Neural progenitor cell (in vitro differentiated cells): Measurements from ENCODE around the gene CNOT1. TPM values are rescaled to one million over a fixed set of nuclear protein-coding genes. Genes with fewer than 3 reads are reported as not detected.

ENCODE experiments used
- DNase-seq: peaks from one replicate; pipeline ENCODE4 v3.0.0-alpha.2; 2016; ENCODE audit warnings: low spot score
- H2AFZ ChIP-seq: fragments of 200-600 bp; sonication (generic); replicated peaks from 2 replicates; pipeline ENCODE4 v1.6.1; 2016; ENCODE audit warnings: antibody characterized with exemption
- H3F3A ChIP-seq: fragments of 200-600 bp; sonication (generic); 2 replicates; pipeline ENCODE4 v1.6.1; 2016; ENCODE audit warnings: antibody characterized with exemption, low read depth
- H3K27ac ChIP-seq: fragments of 200-600 bp; sonication (generic); 2 replicates; pipeline ENCODE4 v1.5.1; 2016; ENCODE audit warnings: mild to moderate bottlenecking
- H3K27me3 ChIP-seq: fragments of 200-600 bp; sonication (generic); 2 replicates; pipeline ENCODE4 v1.6.1; 2016; ENCODE audit warnings: mild to moderate bottlenecking, moderate library complexity
- H3K36me3 ChIP-seq: fragments of 200-600 bp; sonication (generic); 2 replicates; pipeline ENCODE4 v1.5.1; 2016
- H3K4me1 ChIP-seq: fragments of 200-600 bp; sonication (generic); 2 replicates; pipeline ENCODE4 v1.6.1; 2016; ENCODE audit warnings: mixed run types
- H3K4me2 ChIP-seq: fragments of 200-600 bp; sonication (generic); 2 replicates; pipeline ENCODE4 v1.6.1; 2016
- H3K4me3 ChIP-seq: fragments of 200-600 bp; sonication (generic); 2 replicates; pipeline ENCODE4 v1.5.1; 2016
- H3K79me2 ChIP-seq: fragments of 200-600 bp; sonication (generic); 2 replicates; pipeline ENCODE4 v1.6.1; 2016; ENCODE audit warnings: low read depth
- H3K9ac ChIP-seq: fragments of 200-600 bp; sonication (generic); 2 replicates; pipeline ENCODE4 v1.6.1; 2016
- H3K9me3 ChIP-seq: fragments of 200-600 bp; sonication (generic); 2 replicates; pipeline ENCODE4 v1.5.1; 2016; ENCODE audit warnings: low read depth
- H4K20me1 ChIP-seq: fragments of 200-600 bp; sonication (generic); 2 replicates; pipeline ENCODE4 v1.6.1; 2016; ENCODE audit warnings: low read depth
- H3K27ac Mint-ChIP-seq: 3 replicates; pipeline ENCODE4 v1.8.0; 2021; ENCODE audit warnings: mixed read lengths
- H3K27me3 Mint-ChIP-seq: 2 replicates; pipeline ENCODE4 v1.8.0; 2022; ENCODE audit warnings: low read depth, mild to moderate bottlenecking, inconsistent platforms, moderate library complexity, mixed read lengths; ENCODE audit not compliant: insufficient read depth
- H3K36me3 Mint-ChIP-seq: 3 replicates; pipeline ENCODE4 v1.8.0; 2021; ENCODE audit warnings: mixed read lengths
- H3K4me1 Mint-ChIP-seq: 3 replicates; pipeline ENCODE4 v1.8.0; 2021; ENCODE audit warnings: mixed read lengths
- H3K4me3 Mint-ChIP-seq: 3 replicates; pipeline ENCODE4 v1.8.0; 2021; ENCODE audit warnings: mild to moderate bottlenecking, moderate library complexity, mixed read lengths
- H3K9me3 Mint-ChIP-seq: 3 replicates; pipeline ENCODE4 v1.8.0; 2020; ENCODE audit warnings: mixed read lengths
- EZH2 ChIP-seq: fragments of 200-600 bp; sonication (generic); IDR thresholded peaks from 2 replicates; pipeline ENCODE4 v1.6.1; 2017; ENCODE audit warnings: antibody characterized with exemption, mild to moderate bottlenecking, moderate library complexity
- EZH2phosphoT487 ChIP-seq: fragments of 200-600 bp; sonication (generic); IDR thresholded peaks from 2 replicates; pipeline ENCODE4 v1.6.1; 2017; ENCODE audit warnings: antibody characterized with exemption
- total RNA-seq: library from RNA; depleted of rRNA; stranded (reverse); fragments of >200 nt; gene quantifications from 2 replicates; pipeline ENCODE4 v1.2.3, GENCODE V29; 2015; ENCODE audit warnings: low replicate concordance
- TF ChIP-seq, protein P1 (sequence below): fragments of 200-600 bp; sonication (generic); IDR thresholded peaks from 2 replicates; pipeline ENCODE4 v1.5.1; 2017; ENCODE audit warnings: antibody characterized with exemption, mild to moderate bottlenecking

The CNOT1 gene
- total RNA-seq, 1 donor from 2014 or later = 241 TPM

DNA sequence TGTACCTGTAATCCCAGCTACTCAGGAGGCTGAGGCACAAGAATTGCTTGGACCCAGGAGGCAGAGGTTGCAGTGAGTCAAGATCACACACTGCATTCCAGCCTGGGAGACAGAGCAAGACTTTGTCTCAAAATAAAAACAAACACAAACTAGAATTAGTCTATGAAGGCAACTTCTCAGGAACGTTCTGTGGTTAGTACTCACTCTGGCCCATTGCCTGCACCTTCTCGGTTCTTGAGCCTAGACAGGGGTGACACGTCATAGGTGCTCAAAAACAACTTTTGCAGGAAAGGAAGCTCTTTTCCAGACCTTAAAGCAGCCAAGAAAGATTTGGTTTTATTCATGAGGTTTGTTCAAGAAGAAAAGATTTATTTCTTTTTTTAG lies 22.3 kb upstream of the CNOT1 start:
- Mint-ChIP-seq H3K4me3 (no peak overlapping the region), H3K4me1 (peaks cover 5% of the 10 kb centered on the region), H3K27me3 (peaks cover 2% of the 10 kb centered on the region), H3K27ac (no peak overlapping the region), H3K36me3 (no peaks in the 10 kb centered on the region), H3K9me3 (no peaks in the 10 kb centered on the region)
- no peak overlapping the region for H3K27ac ChIP-seq
- no peaks in the 10 kb centered on the region for H3K9me3 ChIP-seq
- no peaks in the 10 kb centered on the region for H3K79me2 ChIP-seq
- H3K4me1 ChIP-seq = peaks cover 8% of the 10 kb centered on the region
- H3F3A ChIP-seq = peaks cover 5% of the 10 kb centered on the region
- TF ChIP-seq EZH2 = no peak
- TF ChIP-seq, protein P1, sequence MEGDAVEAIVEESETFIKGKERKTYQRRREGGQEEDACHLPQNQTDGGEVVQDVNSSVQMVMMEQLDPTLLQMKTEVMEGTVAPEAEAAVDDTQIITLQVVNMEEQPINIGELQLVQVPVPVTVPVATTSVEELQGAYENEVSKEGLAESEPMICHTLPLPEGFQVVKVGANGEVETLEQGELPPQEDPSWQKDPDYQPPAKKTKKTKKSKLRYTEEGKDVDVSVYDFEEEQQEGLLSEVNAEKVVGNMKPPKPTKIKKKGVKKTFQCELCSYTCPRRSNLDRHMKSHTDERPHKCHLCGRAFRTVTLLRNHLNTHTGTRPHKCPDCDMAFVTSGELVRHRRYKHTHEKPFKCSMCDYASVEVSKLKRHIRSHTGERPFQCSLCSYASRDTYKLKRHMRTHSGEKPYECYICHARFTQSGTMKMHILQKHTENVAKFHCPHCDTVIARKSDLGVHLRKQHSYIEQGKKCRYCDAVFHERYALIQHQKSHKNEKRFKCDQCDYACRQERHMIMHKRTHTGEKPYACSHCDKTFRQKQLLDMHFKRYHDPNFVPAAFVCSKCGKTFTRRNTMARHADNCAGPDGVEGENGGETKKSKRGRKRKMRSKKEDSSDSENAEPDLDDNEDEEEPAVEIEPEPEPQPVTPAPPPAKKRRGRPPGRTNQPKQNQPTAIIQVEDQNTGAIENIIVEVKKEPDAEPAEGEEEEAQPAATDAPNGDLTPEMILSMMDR = no peak
- TF ChIP-seq EZH2phosphoT487 = no peak
- no peaks in the 10 kb centered on the region for H4K20me1 ChIP-seq
- H3K27me3 ChIP-seq = no peaks in the 10 kb centered on the region
- no peak overlapping the region for H3K4me3 ChIP-seq
- no peaks in the 10 kb centered on the region for H3K36me3 ChIP-seq
- DNase-seq = no peak
- no peak overlapping the region for H3K4me2 ChIP-seq
- H2AFZ ChIP-seq = no peak overlapping the region
- H3K9ac ChIP-seq = no peak overlapping the region

DNA sequence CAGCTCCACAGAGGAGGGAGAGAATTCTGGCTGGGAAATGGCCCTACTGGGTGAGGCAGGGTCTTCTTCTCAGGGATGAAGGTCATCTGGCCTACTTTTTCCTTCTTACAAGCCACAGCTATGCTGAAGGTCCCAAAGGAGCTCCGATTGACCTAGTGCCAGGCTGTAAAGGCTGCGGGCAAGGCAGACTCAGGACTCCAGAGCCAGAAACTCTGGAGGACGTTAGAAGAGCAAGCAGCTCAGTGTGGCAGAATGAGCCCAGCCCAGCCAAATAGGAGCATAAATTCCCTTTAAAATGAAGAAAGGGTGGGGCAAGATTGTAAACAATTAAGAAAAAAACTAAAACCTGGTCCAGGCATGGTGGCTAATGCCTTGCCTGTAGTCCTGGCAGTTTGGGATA lies 20.1 kb upstream of the CNOT1 start:
- no peak for TF ChIP-seq EZH2
- TF ChIP-seq, protein P1 = no peak
- no peak for TF ChIP-seq EZH2phosphoT487
- Mint-ChIP-seq H3K4me1 (peaks cover 2% of the 10 kb centered on the region), H3K4me3 (no peak overlapping the region), H3K27ac (no peak overlapping the region), H3K36me3 (no peaks in the 10 kb centered on the region), H3K27me3 (peaks cover 6% of the 10 kb centered on the region), H3K9me3 (no peaks in the 10 kb centered on the region)
- Histone ChIP-seq H3K79me2 (no peaks in the 10 kb centered on the region), H3K4me2 (no peak overlapping the region), H3K4me3 (no peak overlapping the region), H2AFZ (no peak overlapping the region), H3K9ac (no peak overlapping the region), H3F3A (peaks cover 5% of the 10 kb centered on the region), H4K20me1 (no peaks in the 10 kb centered on the region), H3K4me1 (peaks cover 8% of the 10 kb centered on the region), H3K9me3 (no peaks in the 10 kb centered on the region), H3K27ac (no peak overlapping the region), H3K27me3 (no peaks in the 10 kb centered on the region), H3K36me3 (no peaks in the 10 kb centered on the region)
- DNase-seq = no peak

DNA sequence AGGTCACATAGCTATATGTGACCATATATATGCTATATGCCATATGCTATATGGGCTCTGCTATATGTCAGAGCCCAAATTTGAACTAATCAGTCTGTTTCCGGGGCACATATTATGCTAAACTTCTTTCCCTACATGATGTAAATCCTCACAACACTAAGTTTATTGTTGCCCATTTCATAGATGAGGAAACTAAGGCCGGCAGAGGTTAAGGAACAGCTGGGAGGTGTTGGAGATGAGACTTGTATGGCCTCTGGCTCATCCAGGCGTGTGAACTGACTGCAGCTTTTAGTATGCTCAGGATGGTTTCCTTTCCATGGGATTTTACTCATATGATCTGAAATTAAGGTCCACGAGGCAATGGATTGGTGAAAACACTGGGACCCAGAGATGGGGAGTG lies 17.5 kb upstream of the CNOT1 start:
- no peaks in the 10 kb centered on the region for H3K27me3 ChIP-seq
- no peaks in the 10 kb centered on the region for H3K79me2 ChIP-seq
- no peak overlapping the region for H3K4me3 Mint-ChIP-seq
- no peaks in the 10 kb centered on the region for H3K36me3 Mint-ChIP-seq
- H3K4me3 ChIP-seq = no peak overlapping the region
- H3K27ac Mint-ChIP-seq = no peak overlapping the region
- H3K4me1 ChIP-seq = peaks cover 6% of the 10 kb centered on the region
- H3K4me1 Mint-ChIP-seq = no peaks in the 10 kb centered on the region
- H3K27me3 Mint-ChIP-seq = peaks cover 9% of the 10 kb centered on the region
- no peak overlapping the region for H3K27ac ChIP-seq
- H3F3A ChIP-seq = no peaks in the 10 kb centered on the region
- H2AFZ ChIP-seq = no peak overlapping the region
- no peaks in the 10 kb centered on the region for H3K36me3 ChIP-seq
- no peaks in the 10 kb centered on the region for H4K20me1 ChIP-seq
- TF ChIP-seq, protein P1 = no peak
- TF ChIP-seq EZH2 (no peak), EZH2phosphoT487 (no peak)
- H3K9ac ChIP-seq = no peak overlapping the region
- no peaks in the 10 kb centered on the region for H3K9me3 Mint-ChIP-seq
- no peaks in the 10 kb centered on the region for H3K9me3 ChIP-seq
- DNase-seq = no peak
- H3K4me2 ChIP-seq = no peak overlapping the region
